ENCODE data around the gene RAB31.

GRCh38 chr18:9817725-9818422 is 109.8 kb downstream of the RAB31 start:
- TF ChIP-seq GATA3 (IDR thresholded peaks at IDR 0.05; ENCODE audit: low read depth, low read length) (no peak), GATA2 (IDR thresholded peaks at IDR 0.05; ENCODE audit: low read depth, low read length) (no peak)
